IMR-90 (cell line): ENCODE data around the gene DARS1. TPM values are rescaled to one million over a fixed set of nuclear protein-coding genes. Genes with fewer than 3 reads are reported as not detected.

ENCODE experiments used
- ATAC-seq: fragments of 200-7000 bp; cut with Tn5 transposase; 2 replicates; pipeline ENCODE4 v1.9.1; 2020; ENCODE audit warnings: low read depth, mild to moderate bottlenecking, moderate library complexity
- BruUV-seq: library from RNA; stranded (reverse); fragments of 400-500 nt; replicated peaks from 2 replicates; lab custom pipeline; 2021; lab: Mats Ljungman, UMichigan
- CTCF ChIA-PET: fragments of 300-600 bp; formaldehyde crosslinking; extraction: SDS; loops from one replicate; lab custom pipeline; 2021; ENCODE audit warnings: antibody characterized with exemption; lab: Yijun Ruan, JAX
- POLR2A ChIA-PET: fragments of 300-600 bp; sonication (Branson Sonifier 250); formaldehyde crosslinking; loops from one replicate; lab custom pipeline; 2022; ENCODE audit warnings: antibody characterized with exemption; ENCODE audit not compliant: unreplicated experiment; lab: Charles Lee
- DNase-seq: peaks from one replicate; pipeline ENCODE4 v3.0.0; 2013
- H2AFZ ChIP-seq: replicated peaks from 2 replicates; pipeline ENCODE3; 2013; ENCODE audit warnings: low read length, mild to moderate bottlenecking; ENCODE audit not compliant: poor library complexity
- H2AK5ac ChIP-seq: 2 replicates; pipeline ENCODE4 v1.6.1; 2013; ENCODE audit warnings: low read depth, low read length, inconsistent platforms
- H2AK9ac ChIP-seq: replicated peaks from 2 replicates; pipeline ENCODE3; 2013; ENCODE audit warnings: mild to moderate bottlenecking, low read depth, low read length, moderate library complexity; ENCODE audit not compliant: poor library complexity
- H2BK120ac ChIP-seq: 2 replicates; pipeline ENCODE4 v1.6.1; 2013; ENCODE audit warnings: low read depth, low read length, inconsistent platforms
- H2BK15ac ChIP-seq: 3 replicates; pipeline ENCODE4 v1.6.1; 2013; ENCODE audit warnings: low read depth, low read length, inconsistent platforms
- H2BK20ac ChIP-seq: 2 replicates; pipeline ENCODE4 v1.6.1; 2013; ENCODE audit warnings: low read depth, mild to moderate bottlenecking, inconsistent platforms, low read length, moderate library complexity
- H2BK5ac ChIP-seq: 2 replicates; pipeline ENCODE4 v1.6.1; 2013; ENCODE audit warnings: mild to moderate bottlenecking, low read depth, low read length, inconsistent platforms; ENCODE audit not compliant: poor library complexity, severe bottlenecking
- H3K14ac ChIP-seq: replicated peaks from 2 replicates; pipeline ENCODE4 v1.6.1; 2013; ENCODE audit warnings: low read depth, low read length, inconsistent platforms
- H3K18ac ChIP-seq: 2 replicates; pipeline ENCODE4 v1.6.1; 2013; ENCODE audit warnings: low read depth, low read length, control low read depth
- H3K23ac ChIP-seq: 2 replicates; pipeline ENCODE4 v1.6.1; 2013; ENCODE audit warnings: low read depth, low read length, inconsistent platforms
- H3K27ac ChIP-seq: 2 replicates; pipeline ENCODE4 v1.5.1; 2013; ENCODE audit warnings: mild to moderate bottlenecking, control low read depth, low read length; ENCODE audit not compliant: insufficient read depth
- H3K27me3 ChIP-seq: 2 replicates; pipeline ENCODE4 v1.6.1; 2013; ENCODE audit warnings: low read length; ENCODE audit not compliant: control insufficient read depth, insufficient read depth
- H3K36me3 ChIP-seq: 2 replicates; pipeline ENCODE4 v1.6.1; 2013; ENCODE audit warnings: low read length, mixed read lengths; ENCODE audit not compliant: control insufficient read depth, insufficient read depth
- H3K4ac ChIP-seq: 2 replicates; pipeline ENCODE4 v1.6.1; 2013; ENCODE audit warnings: low read depth, low read length, inconsistent platforms
- H3K4me1 ChIP-seq: 2 replicates; pipeline ENCODE4 v1.6.1; 2013; ENCODE audit warnings: low read length, mixed read lengths; ENCODE audit not compliant: control insufficient read depth, insufficient read depth
- H3K4me2 ChIP-seq: 2 replicates; pipeline ENCODE4 v1.6.1; 2013; ENCODE audit warnings: low read depth, mild to moderate bottlenecking, control low read depth, low read length, moderate library complexity
- H3K4me3 ChIP-seq: 2 replicates; pipeline ENCODE4 v1.5.1; 2013; ENCODE audit warnings: low read depth, mild to moderate bottlenecking, control low read depth, low read length, moderate library complexity; ENCODE audit not compliant: insufficient read depth
- H3K56ac ChIP-seq: 2 replicates; pipeline ENCODE4 v1.6.1; 2013; ENCODE audit warnings: low read length, inconsistent platforms; ENCODE audit not compliant: insufficient read depth; ENCODE audit errors: extremely low read depth
- H3K79me1 ChIP-seq, 2 experiments: 2 replicates each; pipeline ENCODE4 v1.6.1; 2013; ENCODE audit warnings: low read length in 2 of 2, inconsistent platforms in 1 of 2, low read depth in 1 of 2
- H3K9ac ChIP-seq: 2 replicates; pipeline ENCODE4 v1.6.1; 2013; ENCODE audit warnings: low read depth, low read length, control low read depth
- H3K9me1 ChIP-seq: 2 replicates; pipeline ENCODE4 v1.6.1; 2013; ENCODE audit warnings: low read length, inconsistent platforms; ENCODE audit not compliant: insufficient read depth
- H3K9me3 ChIP-seq: 2 replicates; pipeline ENCODE4 v1.6.1; 2013; ENCODE audit warnings: low read length; ENCODE audit not compliant: control insufficient read depth, insufficient read depth
- H4K20me1 ChIP-seq: 2 replicates; pipeline ENCODE4 v1.6.1; 2013; ENCODE audit warnings: low read length, inconsistent platforms; ENCODE audit not compliant: insufficient read depth
- H4K5ac ChIP-seq: 2 replicates; pipeline ENCODE4 v1.6.1; 2013; ENCODE audit warnings: mild to moderate bottlenecking, low read depth, low read length, control low read depth
- H4K8ac ChIP-seq, 2 experiments: 2 replicates each; pipeline ENCODE4 v1.6.1; 2013; ENCODE audit warnings: low read depth in 2 of 2, low read length in 2 of 2, control low read depth in 1 of 2, inconsistent platforms in 1 of 2
- H4K91ac ChIP-seq: 2 replicates; pipeline ENCODE4 v1.6.1; 2013; ENCODE audit warnings: low read depth, low read length, inconsistent platforms; ENCODE audit not compliant: insufficient read depth
- CHD1 ChIP-seq: IDR thresholded peaks from 2 replicates; pipeline ENCODE4 v1.6.1; 2012; ENCODE audit warnings: low read depth, low read length, improper control_type of control experiment
- MXI1 ChIP-seq: IDR thresholded peaks from 2 replicates; pipeline ENCODE4 v1.6.1; 2012; ENCODE audit warnings: low read depth, mild to moderate bottlenecking, low read length, moderate library complexity, borderline replicate concordance
- RAD21 ChIP-seq: IDR thresholded peaks from 2 replicates; pipeline ENCODE4 v1.6.1; 2012; ENCODE audit warnings: low read length, improper control_type of control experiment
- RFX5 ChIP-seq: IDR thresholded peaks from 2 replicates; pipeline ENCODE4 v1.8.0; 2012; ENCODE audit warnings: low read depth, mild to moderate bottlenecking, low read length, moderate library complexity
- SMC3 ChIP-seq: fragments of 150-350 bp; IDR thresholded peaks from 2 replicates; pipeline ENCODE4 v1.6.1; 2016; ENCODE audit warnings: low read depth, mild to moderate bottlenecking, antibody characterized with exemption, low read length, moderate library complexity
- dilution Hi-C: fragments of 300-500 bp; cut with HindIII; formaldehyde crosslinking; loops from one replicate; pipeline ENCODE4 v1.14.3; 2018; ENCODE audit warnings: low sequenced_read_pairs; ENCODE audit not compliant: unreplicated experiment
- in situ Hi-C: fragments of 300-500 bp; cut with MboI; formaldehyde crosslinking; loops from 3 replicates; pipeline ENCODE4 v1.14.3; 2019; ENCODE audit warnings: low sequenced_read_pairs, inconsistent platforms, mixed read lengths
- intact Hi-C: fragments of 100-400 bp; cut with micrococcal nuclease; formaldehyde crosslinking; loops from 2 replicates; pipeline ENCODE4 v1.10.0; 2022
- polyA plus RNA-seq, 3 experiments: library from polyadenylated mRNA; depleted of rRNA; stranded (reverse); fragments of >200 nt; gene quantifications; 2 replicates each; pipeline ENCODE4 v1.2.3, GENCODE V29; 2012; ENCODE audit warnings: low replicate concordance in 1 of 3
- total RNA-seq: library from RNA; depleted of rRNA; stranded (reverse); fragments of >200 nt; gene quantifications from 2 replicates; pipeline ENCODE4 v1.2.3, GENCODE V29; 2012
- TF ChIP-seq, protein P1 (sequence below): fragments of 150-350 bp; IDR thresholded peaks from 2 replicates; pipeline ENCODE4 v1.6.1; 2016; ENCODE audit warnings: low read depth, mild to moderate bottlenecking, low read length, moderate library complexity, borderline replicate concordance
- TF ChIP-seq, protein P2 (sequence below): conservative IDR thresholded peaks from 2 replicates; pipeline ENCODE4 v1.5.1; 2012; ENCODE audit warnings: mild to moderate bottlenecking, low read depth, low read length, improper control_type of control experiment

Gene DARS1
- total and polyA plus RNA-seq, 2 of the 4 experiments (the other 2 are of a cell fraction), result 56.5 to 66.5 TPM

DNA sequence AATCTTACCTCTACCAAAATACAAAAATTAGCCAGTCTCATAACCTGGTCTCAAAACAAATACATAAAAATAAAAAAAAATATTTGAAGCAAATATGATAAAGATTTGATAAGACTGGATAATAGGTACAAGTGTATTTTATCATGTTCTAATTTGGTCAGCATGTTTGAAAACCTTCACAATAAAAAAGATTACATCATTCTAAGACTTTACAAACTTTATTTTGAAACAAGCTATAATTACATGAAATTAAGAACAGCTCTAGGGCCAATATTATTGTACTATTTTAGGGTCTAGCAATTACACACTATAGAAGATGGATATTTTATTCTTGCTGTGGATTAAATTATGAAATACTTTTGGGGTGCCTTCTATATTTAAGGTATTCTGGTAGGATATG lies 79.7 kb downstream of the DARS1 start:
- no peak overlapping the region for H2BK5ac ChIP-seq
- intact Hi-C loops, result loop anchor here (10.0 kb wide), 1 partner anchor 921 kb away; no protein-coding TSS in a partner anchor
- BruUV-seq, result no TSS peak
- TF ChIP-seq RFX5 (no peak), RAD21 (no peak), CHD1 (no peak), SMC3 (no peak), MXI1 (no peak)
- TF ChIP-seq, protein P1, sequence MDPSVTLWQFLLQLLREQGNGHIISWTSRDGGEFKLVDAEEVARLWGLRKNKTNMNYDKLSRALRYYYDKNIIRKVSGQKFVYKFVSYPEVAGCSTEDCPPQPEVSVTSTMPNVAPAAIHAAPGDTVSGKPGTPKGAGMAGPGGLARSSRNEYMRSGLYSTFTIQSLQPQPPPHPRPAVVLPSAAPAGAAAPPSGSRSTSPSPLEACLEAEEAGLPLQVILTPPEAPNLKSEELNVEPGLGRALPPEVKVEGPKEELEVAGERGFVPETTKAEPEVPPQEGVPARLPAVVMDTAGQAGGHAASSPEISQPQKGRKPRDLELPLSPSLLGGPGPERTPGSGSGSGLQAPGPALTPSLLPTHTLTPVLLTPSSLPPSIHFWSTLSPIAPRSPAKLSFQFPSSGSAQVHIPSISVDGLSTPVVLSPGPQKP, result no peak
- TF ChIP-seq, protein P2, sequence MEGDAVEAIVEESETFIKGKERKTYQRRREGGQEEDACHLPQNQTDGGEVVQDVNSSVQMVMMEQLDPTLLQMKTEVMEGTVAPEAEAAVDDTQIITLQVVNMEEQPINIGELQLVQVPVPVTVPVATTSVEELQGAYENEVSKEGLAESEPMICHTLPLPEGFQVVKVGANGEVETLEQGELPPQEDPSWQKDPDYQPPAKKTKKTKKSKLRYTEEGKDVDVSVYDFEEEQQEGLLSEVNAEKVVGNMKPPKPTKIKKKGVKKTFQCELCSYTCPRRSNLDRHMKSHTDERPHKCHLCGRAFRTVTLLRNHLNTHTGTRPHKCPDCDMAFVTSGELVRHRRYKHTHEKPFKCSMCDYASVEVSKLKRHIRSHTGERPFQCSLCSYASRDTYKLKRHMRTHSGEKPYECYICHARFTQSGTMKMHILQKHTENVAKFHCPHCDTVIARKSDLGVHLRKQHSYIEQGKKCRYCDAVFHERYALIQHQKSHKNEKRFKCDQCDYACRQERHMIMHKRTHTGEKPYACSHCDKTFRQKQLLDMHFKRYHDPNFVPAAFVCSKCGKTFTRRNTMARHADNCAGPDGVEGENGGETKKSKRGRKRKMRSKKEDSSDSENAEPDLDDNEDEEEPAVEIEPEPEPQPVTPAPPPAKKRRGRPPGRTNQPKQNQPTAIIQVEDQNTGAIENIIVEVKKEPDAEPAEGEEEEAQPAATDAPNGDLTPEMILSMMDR, result no peak
- no peaks in the 10 kb centered on the region for H3K27me3 ChIP-seq
- no peak overlapping the region for H2BK20ac ChIP-seq
- ATAC-seq, result no peak
- no peak overlapping the region for H2AK9ac ChIP-seq
- H3K56ac ChIP-seq, result no peak overlapping the region
- H3K4ac ChIP-seq, result no peak overlapping the region
- no peaks in the 10 kb centered on the region for H3K4me1 ChIP-seq
- no peak overlapping the region for H4K8ac ChIP-seq
- no peak overlapping the region for H3K9ac ChIP-seq
- H3K23ac ChIP-seq, result no peak overlapping the region
- dilution Hi-C loops, result no loop called here
- no peak overlapping the region for H2AK5ac ChIP-seq
- H3K27ac ChIP-seq, result no peak overlapping the region
- H3K4me2 ChIP-seq, result no peak overlapping the region
- no peak overlapping the region for H2BK120ac ChIP-seq
- no peak for DNase-seq
- no peak overlapping the region for H2BK15ac ChIP-seq
- no peaks in the 10 kb centered on the region for H4K20me1 ChIP-seq
- in situ Hi-C loops, result loop anchor here (25.0 kb wide), 1 partner anchor 1932 kb away; no protein-coding TSS in a partner anchor
- peaks cover 5% of the 10 kb centered on the region for H3K36me3 ChIP-seq
- POLR2A ChIA-PET, result no interaction called here
- CTCF ChIA-PET, result no interaction called here
- H3K14ac ChIP-seq, result no peak overlapping the region
- no peaks in the 10 kb centered on the region for H3K9me1 ChIP-seq
- H3K79me1 ChIP-seq, result no peaks in the 10 kb centered on the region
- no peaks in the 10 kb centered on the region for H3K9me3 ChIP-seq
- H4K5ac ChIP-seq, result no peak overlapping the region
- no peak overlapping the region for H3K18ac ChIP-seq
- H2AFZ ChIP-seq, result no peak overlapping the region
- no peak overlapping the region for H3K4me3 ChIP-seq
- H4K91ac ChIP-seq, result no peak overlapping the region
